Naive thymus-derived CD4-positive, alpha-beta T cell (primary cell): ENCODE results near the gene PCP4. TPM values are rescaled to one million over a fixed set of nuclear protein-coding genes. Genes with fewer than 3 reads are reported as not detected.

Experiments used
- ATAC-seq: fragments of 150-1000 bp; cut with Tn5 transposase; 2 replicates; pipeline ENCODE4 v1.10.0; 2021; ENCODE audit warnings: mild to moderate bottlenecking, moderate library complexity
- CTCF ChIA-PET: fragments of 350-600 bp; sonication (Branson Sonifier 250); formaldehyde crosslinking; loops from one replicate; lab custom pipeline; 2021; ENCODE audit warnings: antibody characterized with exemption; lab: Charles Lee
- POLR2A ChIA-PET: fragments of 350-600 bp; sonication (Branson Sonifier 250); formaldehyde crosslinking; loops from one replicate; lab custom pipeline; 2021; ENCODE audit warnings: antibody characterized with exemption, inconsistent platforms; lab: Charles Lee
- DNase-seq, 9 donors: peaks; one replicate each; pipeline versions ENCODE4 v3.0.0 to v3.0.0-alpha.2; 2020 to 2022; ENCODE audit warnings: mixed read lengths in 1 of 9
- H3K27ac ChIP-seq: one replicate; pipeline ENCODE4 v1.7.0; 2013; ENCODE audit warnings: mild to moderate bottlenecking, low read depth, low read length, moderate library complexity
- H3K27me3 ChIP-seq, 2 donors: one replicate each; pipeline ENCODE4 v1.7.0; 2013; ENCODE audit warnings: low read length in 2 of 2, mild to moderate bottlenecking in 2 of 2, moderate library complexity in 2 of 2; ENCODE audit not compliant: control insufficient read depth in 2 of 2, insufficient read depth in 2 of 2
- H3K36me3 ChIP-seq, 3 experiments: 1 replicate in 2 of 3; 2 replicates in 1 of 3; pipeline ENCODE4 v1.7.0; 2013; ENCODE audit warnings: low read length in 3 of 3, mild to moderate bottlenecking in 3 of 3, moderate library complexity in 1 of 3; ENCODE audit not compliant: insufficient read depth in 3 of 3, control insufficient read depth in 2 of 3
- H3K4me1 ChIP-seq, 2 donors: one replicate each; pipeline ENCODE4 v1.7.0; 2013; ENCODE audit warnings: low read length in 2 of 2, mild to moderate bottlenecking in 2 of 2, moderate library complexity in 1 of 2; ENCODE audit not compliant: control insufficient read depth in 2 of 2, insufficient read depth in 2 of 2
- H3K4me3 ChIP-seq: 2 replicates; pipeline ENCODE4 v1.7.0; 2013; ENCODE audit warnings: mild to moderate bottlenecking, low read length
- H3K9me3 ChIP-seq, 3 experiments: 1 replicate in 2 of 3; 2 replicates in 1 of 3; pipeline ENCODE4 v1.7.0; 2013; ENCODE audit warnings: low read length in 3 of 3; ENCODE audit not compliant: control insufficient read depth in 2 of 3
- H3K27ac Mint-ChIP-seq, 9 donors: one replicate each; pipeline ENCODE4 v1.8.0; 2020 to 2022; ENCODE audit warnings: mixed read lengths in 9 of 9, mild to moderate bottlenecking in 8 of 9, moderate library complexity in 5 of 9, inconsistent platforms in 2 of 9
- H3K27me3 Mint-ChIP-seq, 5 donors: one replicate each; pipeline ENCODE4 v1.8.0; 2021 to 2022; ENCODE audit warnings: mixed read lengths in 5 of 5, mild to moderate bottlenecking in 1 of 5
- H3K36me3 Mint-ChIP-seq, 5 donors: one replicate each; pipeline ENCODE4 v1.8.0; 2020 to 2022; ENCODE audit warnings: mixed read lengths in 5 of 5, mild to moderate bottlenecking in 3 of 5, inconsistent platforms in 1 of 5
- H3K4me1 Mint-ChIP-seq, 7 donors: one replicate each; pipeline ENCODE4 v1.8.0; 2020 to 2022; ENCODE audit warnings: mixed read lengths in 7 of 7, mild to moderate bottlenecking in 3 of 7, inconsistent platforms in 1 of 7
- H3K4me3 Mint-ChIP-seq, 10 donors: one replicate each; pipeline ENCODE4 v1.8.0; 2020 to 2022; ENCODE audit warnings: mild to moderate bottlenecking in 10 of 10, mixed read lengths in 10 of 10, moderate library complexity in 6 of 10, inconsistent platforms in 2 of 10
- H3K9me3 Mint-ChIP-seq, 11 donors: one replicate each; pipeline ENCODE4 v1.8.0; 2020 to 2022; ENCODE audit warnings: mixed read lengths in 11 of 11, mild to moderate bottlenecking in 4 of 11, inconsistent platforms in 1 of 11, moderate library complexity in 1 of 11
- intact Hi-C, 2 donors: fragments of 100-400 bp; cut with micrococcal nuclease; formaldehyde crosslinking; loops; one replicate each; pipeline ENCODE4 v1.15.1; 2023
- polyA plus RNA-seq, 2 donors: library from polyadenylated mRNA; unstranded; fragments of 300-500 nt; fragmentation: Illumina TruSeq; gene quantifications; one replicate each; pipeline ENCODE4 v1.2.3, GENCODE V29; 2021
- total RNA-seq, 6 experiments: library from RNA in 5 of 6; stranded (reverse) in 5 of 6; gene quantifications; 1 replicate in 5 of 6; 2 replicates in 1 of 6; pipeline ENCODE4 v1.2.3 and lab custom pipeline; 2021 to 2026

The PCP4 gene
- total and polyA plus RNA-seq, 7 experiments from 2014 or later, result not detected

GRCh38 chr21:39911286-39912199 is 44.3 kb downstream of the PCP4 start:
- peaks cover 0 to 7% (median 1%) of the 10 kb centered on the region in 11 donors for H3K9me3 Mint-ChIP-seq
- peaks cover 0 to 4% (median 0%) of the 10 kb centered on the region in 5 donors for H3K36me3 Mint-ChIP-seq
- no peak overlapping the region for H3K27ac ChIP-seq
- intact Hi-C loops, result no loop called here
- CTCF ChIA-PET, result no interaction called here
- H3K9me3 ChIP-seq, result no peaks in the 10 kb centered on the region
- H3K27me3 ChIP-seq, result no peaks in the 10 kb centered on the region
- peaks cover 0 to 14% (median 0%) of the 10 kb centered on the region in 5 donors for H3K27me3 Mint-ChIP-seq
- POLR2A ChIA-PET, result no interaction called here
- no peak overlapping the region for H3K4me3 Mint-ChIP-seq
- H3K4me1 ChIP-seq, result no peaks in the 10 kb centered on the region
- no peaks in the 10 kb centered on the region for H3K4me1 Mint-ChIP-seq
- H3K27ac Mint-ChIP-seq, result no peak overlapping the region
- no peaks in the 10 kb centered on the region for H3K36me3 ChIP-seq
- no peak for ATAC-seq
- no peak for DNase-seq
- no peak overlapping the region for H3K4me3 ChIP-seq

DNA sequence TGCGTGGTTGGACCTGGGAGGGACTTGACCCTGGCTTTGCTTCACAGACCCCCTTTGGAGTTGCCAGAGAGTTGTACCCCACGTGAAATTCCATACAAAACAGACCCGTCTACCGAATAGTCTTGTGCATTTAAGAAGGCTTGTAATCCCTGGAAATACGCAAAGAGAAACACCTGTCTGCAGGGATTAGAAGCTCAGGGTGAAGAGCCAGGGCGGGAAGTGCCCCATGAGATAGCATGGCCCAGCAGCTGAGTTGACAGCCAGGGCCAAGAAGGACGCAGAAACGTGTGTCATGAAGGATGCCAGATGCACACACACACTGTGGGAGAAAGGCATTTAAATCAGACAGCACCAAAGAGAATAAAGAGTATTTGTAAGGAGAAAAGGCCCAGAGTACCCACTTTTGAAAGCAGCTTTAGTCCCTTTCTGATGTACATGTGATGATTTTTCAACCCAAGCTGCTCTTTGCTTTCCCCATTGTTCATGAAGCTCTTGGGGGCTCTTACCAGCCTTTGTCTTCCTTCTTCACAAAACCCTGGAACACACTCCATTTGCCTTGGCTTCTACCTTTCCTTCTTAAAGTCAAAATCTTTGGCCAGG is 46.6 kb downstream of the PCP4 start:
- Mint-ChIP-seq H3K4me3 (no peak overlapping the region), H3K27me3 (peaks cover 0 to 14% (median 0%) of the 10 kb centered on the region in 5 donors), H3K9me3 (peaks cover 0 to 10% (median 1%) of the 10 kb centered on the region in 11 donors), H3K4me1 (no peaks in the 10 kb centered on the region), H3K27ac (no peak overlapping the region), H3K36me3 (peaks cover 0 to 4% (median 0%) of the 10 kb centered on the region in 5 donors)
- no peaks in the 10 kb centered on the region for H3K9me3 ChIP-seq
- H3K27me3 ChIP-seq, result no peaks in the 10 kb centered on the region
- DNase-seq (no peak), ATAC-seq (no peak)
- intact Hi-C loops, result no loop called here
- H3K27ac ChIP-seq, result no peak overlapping the region
- H3K4me3 ChIP-seq, result no peak overlapping the region
- POLR2A ChIA-PET, result no interaction called here
- H3K4me1 ChIP-seq, result no peaks in the 10 kb centered on the region
- CTCF ChIA-PET, result no interaction called here
- no peaks in the 10 kb centered on the region for H3K36me3 ChIP-seq

GRCh38 chr21:39915881-39916280 is 48.6 kb downstream of the PCP4 start:
- intact Hi-C loops, result no loop called here
- H3K4me3 ChIP-seq, result no peak overlapping the region
- no peak for ATAC-seq
- H3K9me3 ChIP-seq, result no peaks in the 10 kb centered on the region
- H3K4me3 Mint-ChIP-seq, result no peak overlapping the region
- no peak overlapping the region for H3K27ac ChIP-seq
- H3K36me3 Mint-ChIP-seq, result no peaks in the 10 kb centered on the region
- no peaks in the 10 kb centered on the region for H3K36me3 ChIP-seq
- CTCF ChIA-PET, result no interaction called here
- H3K9me3 Mint-ChIP-seq, result peaks cover 0 to 11% (median 2%) of the 10 kb centered on the region in 11 donors
- no peak for DNase-seq
- no peak overlapping the region for H3K27ac Mint-ChIP-seq
- H3K4me1 Mint-ChIP-seq, result no peaks in the 10 kb centered on the region
- POLR2A ChIA-PET, result no interaction called here
- no peaks in the 10 kb centered on the region for H3K4me1 ChIP-seq
- no peaks in the 10 kb centered on the region for H3K27me3 ChIP-seq
- H3K27me3 Mint-ChIP-seq, result peaks cover 0 to 11% (median 0%) of the 10 kb centered on the region in 5 donors

- intact Hi-C loops, result no loop called here
- H3K27ac ChIP-seq, result no peak overlapping the region
- DNase-seq (no peak), ATAC-seq (no peak)
- no peaks in the 10 kb centered on the region for H3K4me1 ChIP-seq
- no peak overlapping the region for H3K27ac Mint-ChIP-seq
- CTCF ChIA-PET, result no interaction called here
- H3K9me3 Mint-ChIP-seq, result peaks cover 0 to 14% (median 3%) of the 10 kb centered on the region in 11 donors
- no peaks in the 10 kb centered on the region for H3K27me3 ChIP-seq
- H3K4me3 Mint-ChIP-seq, result no peak overlapping the region
- H3K4me1 Mint-ChIP-seq, result no peaks in the 10 kb centered on the region
- H3K36me3 Mint-ChIP-seq, result no peaks in the 10 kb centered on the region
- POLR2A ChIA-PET, result no interaction called here
- H3K27me3 Mint-ChIP-seq, result peaks cover 0 to 4% (median 0%) of the 10 kb centered on the region in 5 donors
- no peaks in the 10 kb centered on the region for H3K36me3 ChIP-seq
- H3K9me3 ChIP-seq, result no peaks in the 10 kb centered on the region
- H3K4me3 ChIP-seq, result no peak overlapping the region
Observed at GRCh38 chr21:39918558-39918957, 51.3 kb downstream of the PCP4 start.

DNA sequence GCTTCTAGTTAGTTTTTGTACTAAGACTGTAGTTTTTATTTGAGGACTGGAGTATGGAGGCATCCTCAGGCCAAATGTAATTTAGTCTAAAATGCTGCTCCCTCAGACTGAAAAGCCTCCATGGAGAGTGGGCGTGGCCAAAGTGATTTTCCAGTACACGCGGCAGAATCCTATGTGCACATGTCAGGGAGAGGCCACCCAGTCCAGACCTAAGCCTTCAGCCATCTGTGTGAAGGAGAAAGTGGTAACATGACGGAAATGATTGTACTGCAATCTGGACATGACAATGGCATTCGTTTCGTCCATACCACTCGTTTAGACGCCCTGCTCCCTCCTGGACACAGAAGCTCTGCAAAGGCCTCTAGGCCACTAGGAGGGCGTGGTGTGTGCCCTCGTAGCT is 56.2 kb downstream of the PCP4 start:
- POLR2A ChIA-PET, result no interaction called here

GRCh38 chr21:39924577-39925308 is 57.5 kb downstream of the PCP4 start:
- peaks cover 0 to 4% (median 2%) of the 10 kb centered on the region in 11 donors for H3K9me3 Mint-ChIP-seq
- H3K36me3 Mint-ChIP-seq, result no peaks in the 10 kb centered on the region
- Histone ChIP-seq H3K36me3 (no peaks in the 10 kb centered on the region), H3K27ac (no peak overlapping the region), H3K27me3 (no peaks in the 10 kb centered on the region), H3K4me1 (no peaks in the 10 kb centered on the region), H3K9me3 (no peaks in the 10 kb centered on the region), H3K4me3 (no peak overlapping the region)
- H3K27me3 Mint-ChIP-seq, result peaks cover 0 to 32% (median 0%) of the 10 kb centered on the region in 5 donors
- ChIA-PET CTCF (no interaction called here), POLR2A (no interaction called here)
- DNase-seq (no peak), ATAC-seq (no peak)
- H3K27ac Mint-ChIP-seq, result no peak overlapping the region
- H3K4me3 Mint-ChIP-seq, result no peak overlapping the region
- intact Hi-C loops, result no loop called here
- H3K4me1 Mint-ChIP-seq, result no peaks in the 10 kb centered on the region

More for the DNA sequence above, 56.2 kb downstream of the PCP4 start:
- CTCF ChIA-PET, result no interaction called here
- DNase-seq, result no peak
- Mint-ChIP-seq H3K4me3 (no peak overlapping the region), H3K4me1 (no peaks in the 10 kb centered on the region), H3K27me3 (peaks cover 0 to 32% (median 0%) of the 10 kb centered on the region in 5 donors), H3K27ac (no peak overlapping the region), H3K9me3 (peaks cover 0 to 4% (median 2%) of the 10 kb centered on the region in 11 donors), H3K36me3 (no peaks in the 10 kb centered on the region)
- Histone ChIP-seq H3K36me3 (no peaks in the 10 kb centered on the region), H3K27ac (no peak overlapping the region), H3K4me3 (no peak overlapping the region), H3K4me1 (no peaks in the 10 kb centered on the region), H3K27me3 (no peaks in the 10 kb centered on the region), H3K9me3 (no peaks in the 10 kb centered on the region)
- intact Hi-C loops, result no loop called here
- ATAC-seq, result no peak
